Mesenchymal stem cell (in vitro differentiated cells and primary cell): Measurements from ENCODE around the gene FOXE1. TPM values are rescaled to one million over a fixed set of nuclear protein-coding genes. Genes with fewer than 3 reads are reported as not detected.

Source experiments
- DNase-seq: peaks from one replicate; pipeline ENCODE4 v3.0.0-alpha.2; 2013
- H2AFZ ChIP-seq: one replicate; pipeline ENCODE4 v1.6.1; 2013; ENCODE audit warnings: low read depth, mild to moderate bottlenecking, control low read depth, inconsistent platforms, low read length, moderate library complexity
- H2AK5ac ChIP-seq: 2 replicates; pipeline ENCODE4 v1.6.1; 2013; ENCODE audit warnings: low read length, moderate library complexity, mild to moderate bottlenecking, inconsistent platforms; ENCODE audit not compliant: severe bottlenecking
- H2BK120ac ChIP-seq: one replicate; pipeline ENCODE4 v1.6.1; 2013; ENCODE audit warnings: low read depth, mild to moderate bottlenecking, inconsistent platforms, low read length, moderate library complexity
- H2BK12ac ChIP-seq, 2 experiments: one replicate each; pipeline ENCODE4 v1.6.1; 2013; ENCODE audit warnings: inconsistent platforms in 2 of 2, low read length in 2 of 2, mild to moderate bottlenecking in 2 of 2, moderate library complexity in 2 of 2, control low read depth in 1 of 2
- H2BK15ac ChIP-seq: one replicate; pipeline ENCODE4 v1.6.1; 2013; ENCODE audit warnings: mild to moderate bottlenecking, low read depth, inconsistent platforms; ENCODE audit not compliant: poor library complexity, severe bottlenecking
- H2BK5ac ChIP-seq: 2 replicates; pipeline ENCODE4 v1.6.1; 2013; ENCODE audit warnings: low read depth, mild to moderate bottlenecking, low read length, control low read depth, inconsistent platforms; ENCODE audit not compliant: poor library complexity, severe bottlenecking
- H3K14ac ChIP-seq, 2 experiments: one replicate each; pipeline ENCODE4 v1.6.1; 2013; ENCODE audit warnings: inconsistent platforms in 2 of 2, low read length in 2 of 2, control low read depth in 1 of 2, mild to moderate bottlenecking in 1 of 2, moderate library complexity in 1 of 2
- H3K18ac ChIP-seq, 2 experiments: one replicate each; pipeline ENCODE4 v1.6.1; 2013; ENCODE audit warnings: inconsistent platforms in 2 of 2, low read length in 2 of 2, control low read depth in 1 of 2, low read depth in 1 of 2, mild to moderate bottlenecking in 1 of 2
- H3K23ac ChIP-seq, 2 experiments: one replicate each; pipeline ENCODE4 v1.6.1; 2013; ENCODE audit warnings: inconsistent platforms in 2 of 2, low read length in 2 of 2, mild to moderate bottlenecking in 2 of 2, moderate library complexity in 2 of 2, control low read depth in 1 of 2
- H3K27ac ChIP-seq: 2 replicates; pipeline ENCODE4 v1.5.1; 2013; ENCODE audit warnings: mild to moderate bottlenecking, moderate library complexity, low read length, control low read depth, inconsistent platforms; ENCODE audit not compliant: poor library complexity, severe bottlenecking
- H3K27me3 ChIP-seq, 2 experiments: 2 replicates each; pipeline versions ENCODE4 v1.6.1 to v1.7.0; 2013; ENCODE audit warnings: low read length in 2 of 2, mild to moderate bottlenecking in 2 of 2, moderate library complexity in 2 of 2, control low read depth in 1 of 2, inconsistent platforms in 1 of 2; ENCODE audit not compliant: control insufficient read depth in 1 of 2, insufficient read depth in 1 of 2
- H3K36me3 ChIP-seq, 2 experiments: 2 replicates each; pipeline versions ENCODE4 v1.6.1 to v1.7.0; 2013; ENCODE audit warnings: low read length in 2 of 2, control low read depth in 1 of 2, inconsistent platforms in 1 of 2, low read depth in 1 of 2, mild to moderate bottlenecking in 1 of 2; ENCODE audit not compliant: insufficient read depth in 2 of 2, control insufficient read depth in 1 of 2
- H3K4ac ChIP-seq, 2 experiments: one replicate each; pipeline ENCODE4 v1.6.1; 2013; ENCODE audit warnings: inconsistent platforms in 2 of 2, low read length in 2 of 2, mild to moderate bottlenecking in 2 of 2, moderate library complexity in 2 of 2, control low read depth in 1 of 2, low read depth in 1 of 2
- H3K4me1 ChIP-seq: 2 replicates; pipeline ENCODE4 v1.6.1; 2013; ENCODE audit warnings: low read depth, low read length, control low read depth; ENCODE audit not compliant: control insufficient read depth, insufficient read depth
- H3K4me2 ChIP-seq: 2 replicates; pipeline ENCODE4 v1.6.1; 2013; ENCODE audit warnings: low read length, mild to moderate bottlenecking, inconsistent platforms; ENCODE audit not compliant: poor library complexity, severe bottlenecking
- H3K4me3 ChIP-seq, 2 experiments: 2 replicates each; pipeline versions ENCODE4 v1.5.1 to v1.7.0; 2013; ENCODE audit warnings: low read length in 2 of 2, mild to moderate bottlenecking in 2 of 2, control low read depth in 1 of 2, low read depth in 1 of 2; ENCODE audit not compliant: insufficient read depth in 1 of 2
- H3K79me1 ChIP-seq: replicated peaks from 2 replicates; pipeline ENCODE4 v1.6.1; 2013; ENCODE audit warnings: mild to moderate bottlenecking, control low read depth, low read length, inconsistent platforms; ENCODE audit not compliant: poor library complexity, severe bottlenecking
- H3K9ac ChIP-seq: 2 replicates; pipeline ENCODE4 v1.7.0; 2013; ENCODE audit warnings: mild to moderate bottlenecking, low read length, moderate library complexity
- H3K9me3 ChIP-seq: 2 replicates; pipeline ENCODE4 v1.7.0; 2013; ENCODE audit warnings: mild to moderate bottlenecking, low read length; ENCODE audit not compliant: control insufficient read depth
- H4K8ac ChIP-seq: one replicate; pipeline ENCODE4 v1.6.1; 2013; ENCODE audit warnings: inconsistent platforms, mild to moderate bottlenecking, low read length, moderate library complexity
- H4K91ac ChIP-seq: one replicate; pipeline ENCODE4 v1.6.1; 2013; ENCODE audit warnings: mild to moderate bottlenecking, low read length, inconsistent platforms
- WGBS: methylation state at CpG from one replicate; pipeline ENCODE4 v1.1.7; 2013; ENCODE audit warnings: mixed read lengths; 5-methylcytosine and 5-hydroxymethylcytosine counted together
- polyA plus RNA-seq, 2 experiments: library from polyadenylated mRNA; stranded (reverse); fragments of 200-250 nt; gene quantifications; one replicate each; pipeline ENCODE4 v1.2.3, GENCODE V29; 2013

Gene FOXE1
- polyA plus RNA-seq (2013, experiment 1 of 2): not detected
- polyA plus RNA-seq (2013, experiment 2 of 2): not detected

DNA sequence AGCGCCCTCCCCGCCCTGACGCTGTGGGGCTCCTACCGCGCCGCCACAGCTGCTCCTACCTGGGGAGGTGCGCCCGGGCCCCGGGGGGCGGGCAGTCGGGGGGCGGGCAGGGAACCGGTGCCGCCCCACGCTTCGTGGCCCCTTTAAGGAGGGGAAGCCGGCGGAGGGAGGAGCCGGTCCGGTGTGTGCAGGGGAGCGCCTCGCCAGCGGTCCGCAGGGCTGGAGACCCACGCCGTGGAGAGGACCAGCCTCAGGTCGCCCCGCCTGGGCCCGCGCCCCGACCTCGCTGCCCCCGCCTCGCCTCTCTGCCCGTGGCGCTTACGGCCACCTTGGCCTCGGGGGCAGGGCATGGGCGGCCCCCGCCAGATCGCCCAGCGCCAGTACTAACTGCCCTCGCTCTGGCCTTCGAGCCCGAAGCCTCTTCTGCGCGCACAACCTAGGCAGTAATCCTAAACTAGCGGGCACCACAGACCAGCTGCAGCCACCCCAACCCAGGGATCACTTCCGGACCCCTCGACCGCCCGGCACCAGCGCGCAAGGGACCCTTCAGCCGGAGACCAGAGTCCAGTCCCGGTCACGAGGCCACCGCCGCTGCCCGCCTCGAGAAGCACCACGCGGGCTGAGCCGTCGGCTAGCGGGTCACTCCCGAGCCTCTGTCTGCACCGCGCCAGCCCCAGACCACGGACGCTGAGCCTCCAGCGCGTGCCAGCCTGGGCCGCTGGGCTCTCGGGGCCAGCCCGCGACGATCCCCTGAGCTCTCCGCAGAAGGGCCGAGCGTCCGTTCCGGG, at the start of gene FOXE1:
Gene FOXE1, plus strand, starts transcription at position 171 of the 788 bp plus-strand sequence. CDS start 689 bp downstream, outside the sequence.
- H3K9me3 ChIP-seq: peaks cover 13% of the 10 kb centered on the region
- H3K23ac ChIP-seq: no peak within 1 kb of the TSS
- H3K79me1 ChIP-seq: no peaks in the 10 kb centered on the region
- peak within 1 kb of the TSS; percentile 33 to 49 for H3K4me3 ChIP-seq
- H3K27ac ChIP-seq: no peak within 1 kb of the TSS
- H3K36me3 ChIP-seq: peaks cover 0 to 3% of the 10 kb centered on the region in 2 experiments
- H2BK5ac ChIP-seq: no peak within 1 kb of the TSS
- H2BK15ac ChIP-seq: no peak within 1 kb of the TSS
- no peak within 1 kb of the TSS for H2BK12ac ChIP-seq
- no peak within 1 kb of the TSS for H3K4ac ChIP-seq
- H2AFZ ChIP-seq: no peak within 1 kb of the TSS
- H4K91ac ChIP-seq: no peak within 1 kb of the TSS
- no peak within 1 kb of the TSS for H2BK120ac ChIP-seq
- no peak within 1 kb of the TSS for H3K14ac ChIP-seq
- DNase-seq: no peak
- WGBS: 1% methylated on average over 44 of the region's 83 CpGs
- H3K4me1 ChIP-seq: peaks cover 36% of the 10 kb centered on the region
- peaks cover 89 to 91% of the 10 kb centered on the region in 2 experiments for H3K27me3 ChIP-seq
- peak within 1 kb of the TSS; percentile 18 for H3K4me2 ChIP-seq
- no peak within 1 kb of the TSS for H4K8ac ChIP-seq
- H3K9ac ChIP-seq: no peak within 1 kb of the TSS
- no peak within 1 kb of the TSS for H3K18ac ChIP-seq
- H2AK5ac ChIP-seq: no peak within 1 kb of the TSS

- H3K14ac ChIP-seq: no peak overlapping the region
- no peak overlapping the region for H2BK12ac ChIP-seq
- no peak overlapping the region for H3K4ac ChIP-seq
- no peak overlapping the region for H3K9ac ChIP-seq
- peaks cover 0 to 56% of the 10 kb centered on the region in 2 experiments for H3K27me3 ChIP-seq
- no peak overlapping the region for H3K27ac ChIP-seq
- no peak overlapping the region for H3K4me3 ChIP-seq
- DNase-seq: no peak
- H3K4me1 ChIP-seq: peaks cover 22% of the 10 kb centered on the region
- peak overlapping the region; percentile 88 for H3K4me2 ChIP-seq
- no peak overlapping the region for H4K91ac ChIP-seq
- H2BK120ac ChIP-seq: no peak overlapping the region
- no peaks in the 10 kb centered on the region for H3K36me3 ChIP-seq
- no peaks in the 10 kb centered on the region for H3K79me1 ChIP-seq
- no peak overlapping the region for H3K23ac ChIP-seq
- no peak overlapping the region for H3K18ac ChIP-seq
- H4K8ac ChIP-seq: no peak overlapping the region
- no peak overlapping the region for H2BK15ac ChIP-seq
- H2AK5ac ChIP-seq: peak overlapping the region; percentile 25
- no peak overlapping the region for H2BK5ac ChIP-seq
- H3K9me3 ChIP-seq: no peaks in the 10 kb centered on the region
- 85% methylated on average over 5 of the region's 5 CpGs for WGBS
- no peak overlapping the region for H2AFZ ChIP-seq
Measured at GRCh38 chr9:97804059-97804365, 49.0 kb upstream of the FOXE1 start.

DNA sequence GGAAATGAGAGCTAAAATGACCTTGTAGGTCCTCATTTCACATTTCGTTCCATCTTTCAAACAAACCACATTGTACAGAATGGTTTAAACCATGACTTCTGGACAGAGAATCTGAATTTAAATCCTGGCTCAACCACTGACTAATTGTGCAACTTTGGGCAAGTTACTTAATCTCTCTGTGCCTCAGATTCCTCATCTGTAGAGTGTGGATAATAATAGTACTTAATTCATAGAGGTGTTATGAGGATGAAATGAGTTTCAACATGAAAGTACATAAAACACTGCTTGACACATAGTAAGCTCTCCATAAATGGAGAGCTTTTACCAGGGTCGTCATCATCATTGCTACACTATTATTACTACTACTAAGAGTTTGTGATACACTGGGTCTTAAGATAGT, 46.3 kb upstream of the FOXE1 start:
- Histone ChIP-seq H2BK15ac (no peak overlapping the region), H3K36me3 (no peaks in the 10 kb centered on the region), H3K27ac (no peak overlapping the region), H2BK120ac (no peak overlapping the region), H4K8ac (no peak overlapping the region), H3K4me3 (no peak overlapping the region), H3K18ac (no peak overlapping the region), H3K14ac (no peak overlapping the region), H2AK5ac (peak overlapping the region; percentile 94), H2AFZ (no peak overlapping the region), H3K27me3 (peaks cover 0 to 49% of the 10 kb centered on the region in 2 experiments), H2BK12ac (no peak overlapping the region), H3K9me3 (no peaks in the 10 kb centered on the region), H2BK5ac (no peak overlapping the region), H3K9ac (no peak overlapping the region), H3K23ac (no peak overlapping the region), H3K4me2 (no peak overlapping the region), H3K4ac (no peak overlapping the region), H4K91ac (no peak overlapping the region), H3K4me1 (peaks cover 39% of the 10 kb centered on the region), H3K79me1 (no peaks in the 10 kb centered on the region)
- DNase-seq: no peak
- WGBS: 91% methylated on average over 1 of the region's 2 CpGs

GRCh38 chr9:97807681-97808080, 45.3 kb upstream of the FOXE1 start:
- no peaks in the 10 kb centered on the region for H3K79me1 ChIP-seq
- H3K23ac ChIP-seq: no peak overlapping the region
- no peak overlapping the region for H2BK120ac ChIP-seq
- H3K18ac ChIP-seq: no peak overlapping the region
- H2BK12ac ChIP-seq: no peak overlapping the region
- no peak overlapping the region for H3K4ac ChIP-seq
- H3K4me1 ChIP-seq: peaks cover 35% of the 10 kb centered on the region
- peaks cover 0 to 49% of the 10 kb centered on the region in 2 experiments for H3K27me3 ChIP-seq
- H3K14ac ChIP-seq: no peak overlapping the region
- no peaks in the 10 kb centered on the region for H3K36me3 ChIP-seq
- no peak overlapping the region for H4K91ac ChIP-seq
- peak overlapping the region; percentile 35 for H2AK5ac ChIP-seq
- H3K9ac ChIP-seq: no peak overlapping the region
- WGBS: 44% methylated on average over 2 of the region's 2 CpGs
- DNase-seq: no peak
- H3K9me3 ChIP-seq: no peaks in the 10 kb centered on the region
- H2AFZ ChIP-seq: no peak overlapping the region
- no peak overlapping the region for H4K8ac ChIP-seq
- H3K4me2 ChIP-seq: no peak overlapping the region
- H3K4me3 ChIP-seq: no peak overlapping the region
- H2BK15ac ChIP-seq: no peak overlapping the region
- H2BK5ac ChIP-seq: no peak overlapping the region
- no peak overlapping the region for H3K27ac ChIP-seq
